Activated naive CD4-positive, alpha-beta T cell (primary cell): Measurements from ENCODE around the gene VANGL2.

ENCODE experiments used
- DNase-seq, 4 experiments: peaks; one replicate each; lab custom pipeline; 2025; lab: John Stamatoyannopoulos, UW

Gene VANGL2

DNA sequence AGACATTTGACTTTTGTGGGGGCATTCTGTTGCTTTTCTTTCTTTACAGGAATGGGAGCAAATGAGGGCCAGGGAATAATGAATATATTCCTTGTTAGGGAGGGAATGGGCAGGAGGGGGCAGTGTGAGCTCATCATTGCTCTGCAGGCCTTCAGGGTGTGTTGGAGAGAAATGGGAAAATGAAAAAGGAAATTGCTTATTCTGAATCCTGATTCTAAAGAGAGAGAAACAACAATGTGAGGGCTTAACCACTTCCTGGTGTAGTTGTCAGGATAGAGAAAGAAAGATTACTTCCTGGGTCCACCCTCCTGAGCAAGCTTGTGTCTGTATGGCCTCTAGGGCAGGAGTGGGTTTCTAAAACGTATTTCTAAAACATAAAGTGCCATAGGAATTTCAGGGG, 28.3 kb downstream of the VANGL2 start:
- peak in 1 of 4 experiments; percentile 6 for DNase-seq

DNA sequence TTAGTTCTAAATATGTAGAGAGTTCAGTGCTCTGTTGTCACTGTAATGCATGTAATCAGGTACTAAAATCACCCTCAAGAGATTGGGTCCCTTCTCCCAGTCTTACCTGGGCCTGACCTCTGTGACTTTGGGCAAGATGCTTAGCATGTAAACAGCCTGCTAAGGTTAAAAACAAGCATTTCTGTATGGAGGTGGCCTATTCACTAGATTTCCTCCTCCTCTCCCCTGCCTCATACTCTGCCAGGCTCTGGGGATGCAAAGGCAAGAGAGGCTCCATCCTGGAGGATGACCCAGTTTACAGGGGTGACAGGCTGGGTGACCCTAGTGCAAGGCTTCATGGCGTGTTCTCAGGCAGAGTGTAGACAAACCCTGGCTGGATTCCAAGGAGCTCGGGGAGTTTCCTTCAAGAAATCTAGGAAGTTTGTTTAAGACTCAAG, 28.8 kb downstream of the VANGL2 start:
- DNase-seq, result no peak

DNA sequence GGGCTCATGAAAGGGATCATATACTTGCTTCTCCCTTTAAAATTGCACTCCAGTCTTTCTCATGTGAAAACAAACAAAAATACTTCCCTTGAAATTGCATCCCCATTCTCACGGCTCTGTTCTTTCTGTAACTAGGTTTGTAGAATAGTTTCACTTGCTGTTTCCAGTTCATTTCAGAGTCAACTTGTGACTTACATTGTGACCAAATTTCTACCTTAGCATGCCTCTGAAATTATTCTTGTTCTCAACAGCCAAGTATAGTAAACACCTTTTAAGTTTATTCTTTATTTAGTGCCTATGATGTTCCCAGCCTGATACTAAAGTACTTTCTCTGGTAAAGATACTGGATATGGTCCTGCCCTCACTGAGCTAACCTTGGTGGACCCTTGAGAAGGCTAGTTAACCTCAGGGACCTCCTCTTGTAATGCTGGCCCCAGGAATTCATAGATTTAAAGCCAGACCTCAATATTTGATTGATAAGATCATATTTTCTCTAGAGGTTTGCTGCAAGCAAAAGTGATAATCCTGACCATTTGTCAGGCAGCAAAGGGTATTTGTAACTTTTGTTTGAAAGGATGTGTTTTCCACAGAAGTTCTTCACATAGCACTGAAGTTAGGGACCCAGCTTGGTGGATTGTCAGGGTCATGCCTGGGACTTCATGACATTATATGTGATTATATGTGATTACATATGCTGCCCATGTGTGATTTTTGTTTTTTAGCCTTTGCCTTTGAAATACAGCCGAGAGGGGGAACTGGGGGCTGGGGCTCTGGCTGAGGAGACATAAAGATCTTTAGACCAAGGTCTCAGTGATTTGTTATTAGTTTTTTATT, 29.6 kb downstream of the VANGL2 start:
- DNase-seq, result no peak

DNA sequence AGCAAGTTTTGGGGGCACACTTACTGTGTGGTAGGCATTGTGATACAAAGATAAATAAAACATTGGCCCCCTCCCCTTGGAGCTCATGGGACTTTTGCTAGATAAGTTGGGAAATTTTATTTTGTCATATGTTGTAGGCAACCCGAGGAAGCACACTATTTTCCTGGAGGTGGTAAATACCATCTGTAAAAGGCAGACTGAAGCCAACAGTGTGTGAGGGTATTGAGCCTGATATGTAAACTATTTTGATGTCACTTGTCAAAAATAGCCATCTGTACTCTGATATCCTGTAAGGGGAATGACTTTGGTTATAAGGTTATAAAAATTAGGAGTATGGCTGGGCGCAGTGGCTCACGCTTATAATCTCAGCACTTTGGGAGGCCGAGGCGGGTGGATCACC, 30.6 kb downstream of the VANGL2 start:
- no peak for DNase-seq

DNA sequence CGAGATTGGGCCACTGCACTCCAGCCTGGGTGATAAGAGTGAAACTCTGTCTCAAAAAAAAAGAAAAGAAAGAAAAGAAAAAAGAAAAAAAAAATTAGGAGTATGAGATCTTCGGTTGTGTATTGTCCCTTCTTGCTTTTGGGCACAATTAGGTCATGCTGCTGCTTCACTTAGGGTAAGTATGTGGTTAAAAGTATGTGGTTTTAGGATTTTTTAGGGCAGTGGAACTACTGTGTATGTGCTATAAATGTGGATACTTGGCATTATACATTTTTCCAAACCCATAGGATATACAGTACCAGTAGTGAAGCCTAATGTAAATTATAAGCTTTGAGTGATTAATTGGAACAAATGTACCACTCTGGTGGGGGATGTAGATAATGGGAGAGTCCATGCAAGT, 31.2 kb downstream of the VANGL2 start:
- DNase-seq, result no peak

DNA sequence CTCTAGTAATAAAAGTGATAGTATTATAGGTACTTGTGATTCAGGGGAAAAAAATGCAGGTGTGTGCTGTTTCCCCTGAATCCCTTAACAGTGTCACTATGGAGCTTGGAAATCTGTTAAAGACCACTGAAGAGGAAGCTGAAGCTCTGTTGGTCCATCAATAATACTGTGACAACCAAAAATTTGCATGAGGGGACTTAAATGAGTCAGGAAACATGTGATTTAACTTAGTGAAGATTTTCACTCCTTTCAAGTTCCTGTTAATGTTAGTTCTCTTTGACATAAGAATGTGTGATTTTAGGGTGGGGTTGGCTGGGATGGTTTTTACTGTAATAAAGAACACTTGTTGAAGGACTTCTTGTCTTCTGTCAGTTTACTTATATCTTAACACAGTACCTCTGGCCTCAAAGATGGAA, 32.0 kb downstream of the VANGL2 start:
- DNase-seq, result no peak

DNA sequence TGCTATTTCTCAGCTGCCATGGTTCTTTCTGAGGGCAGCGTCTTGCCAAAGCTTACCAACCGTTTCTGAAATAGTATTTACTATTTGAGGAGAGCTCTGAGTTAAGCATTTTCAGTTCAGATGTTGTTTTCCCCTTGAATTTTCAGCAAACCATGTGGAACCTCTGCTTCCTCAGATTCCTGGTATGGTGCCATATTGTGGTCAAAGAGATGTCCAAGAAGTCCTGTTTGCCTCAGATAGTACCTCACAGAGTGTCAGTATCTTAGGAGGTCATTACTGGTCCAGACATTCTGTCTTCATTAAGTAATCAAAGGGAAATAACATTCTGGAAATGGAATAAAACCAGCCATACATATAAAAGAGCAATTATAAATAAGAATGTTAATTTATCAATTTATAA, 36.6 kb downstream of the VANGL2 start:
- no peak for DNase-seq

DNA sequence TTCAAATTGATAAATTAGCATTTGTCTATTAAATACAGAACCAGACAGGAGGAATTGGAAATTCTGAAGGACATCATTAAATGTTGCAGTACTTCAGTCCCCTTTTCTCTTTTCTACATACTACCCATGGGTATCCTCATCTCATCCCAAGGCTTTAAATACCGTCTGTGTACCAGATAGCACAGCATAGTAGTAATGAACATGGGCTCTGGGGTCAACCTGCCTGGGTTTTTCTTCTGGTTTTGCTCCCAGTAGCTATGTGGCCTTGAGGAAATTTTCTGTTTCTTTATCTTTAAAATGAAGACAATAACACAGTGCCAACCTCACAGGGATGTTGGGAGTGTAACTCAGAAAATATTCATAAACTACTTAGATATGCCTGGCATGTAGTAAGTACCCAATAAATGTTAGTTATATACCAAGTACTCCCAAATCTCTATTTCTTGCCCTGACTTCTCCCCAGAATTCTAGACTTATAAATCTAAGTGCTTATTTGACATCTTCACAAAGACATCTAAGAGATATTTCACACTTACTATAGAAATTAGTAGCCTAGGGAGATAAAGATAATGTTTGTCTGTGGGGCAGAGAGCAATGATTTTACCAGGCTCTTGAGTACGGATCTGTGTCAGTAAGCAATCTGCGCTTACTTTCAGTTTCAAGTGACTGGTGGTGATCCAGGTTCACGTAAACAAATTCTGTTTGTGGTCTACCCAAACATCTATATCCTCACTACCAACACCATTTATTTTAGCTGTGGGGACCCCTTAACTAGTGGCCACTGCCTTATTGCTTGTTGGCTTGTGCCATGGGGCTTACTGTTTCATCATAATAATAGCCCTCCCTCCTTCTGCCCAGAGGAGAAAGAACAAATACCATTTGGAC, 37.3 kb downstream of the VANGL2 start:
- DNase-seq, result no peak

DNA sequence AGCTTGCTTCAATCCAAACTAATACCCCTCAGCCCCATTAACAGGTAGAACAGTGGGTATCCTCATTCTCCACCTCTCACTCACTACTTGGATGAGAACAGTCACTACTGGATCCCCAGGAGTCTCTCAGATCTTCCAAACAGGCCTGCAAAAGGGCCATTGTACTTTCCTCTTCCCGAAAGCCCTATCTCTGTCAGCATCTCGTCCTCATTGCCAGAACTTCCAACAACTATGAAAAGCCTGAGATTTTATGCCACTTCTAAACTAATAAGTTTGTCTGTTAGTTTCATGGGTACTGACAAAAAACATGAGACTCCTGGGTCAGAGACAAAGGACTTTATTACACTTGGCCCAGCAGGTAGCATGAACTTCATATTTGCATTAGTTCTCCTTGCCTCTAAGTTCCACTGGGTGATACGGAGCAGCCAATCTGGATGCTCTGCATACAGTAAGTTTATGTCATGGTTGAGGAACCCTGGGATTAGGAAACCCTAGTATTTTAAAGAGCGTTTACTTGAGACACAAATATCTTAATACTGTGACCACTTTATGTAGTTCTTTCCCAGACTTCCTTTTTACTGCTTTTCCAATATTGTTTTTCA, 38.1 kb downstream of the VANGL2 start:
- no peak for DNase-seq

DNA sequence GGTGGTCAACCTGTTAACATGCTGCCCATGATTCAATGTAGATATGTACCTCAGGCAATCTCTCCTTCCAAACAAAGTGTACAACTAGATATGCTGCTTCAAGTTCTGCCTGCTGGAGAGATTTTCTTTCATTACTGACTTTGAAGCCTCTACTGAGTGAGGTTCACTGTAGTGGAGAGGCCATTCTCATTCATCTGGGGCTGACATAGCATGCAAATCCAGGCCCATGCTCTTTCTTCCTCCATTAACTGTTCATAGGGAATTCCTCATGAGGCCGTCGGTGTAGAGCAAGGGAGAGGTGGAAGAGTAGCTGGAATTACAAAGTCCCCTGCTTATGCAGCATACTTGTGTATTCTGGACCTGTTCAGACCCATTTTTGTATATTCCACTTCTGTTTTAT, 38.6 kb downstream of the VANGL2 start:
- DNase-seq, result no peak

DNA sequence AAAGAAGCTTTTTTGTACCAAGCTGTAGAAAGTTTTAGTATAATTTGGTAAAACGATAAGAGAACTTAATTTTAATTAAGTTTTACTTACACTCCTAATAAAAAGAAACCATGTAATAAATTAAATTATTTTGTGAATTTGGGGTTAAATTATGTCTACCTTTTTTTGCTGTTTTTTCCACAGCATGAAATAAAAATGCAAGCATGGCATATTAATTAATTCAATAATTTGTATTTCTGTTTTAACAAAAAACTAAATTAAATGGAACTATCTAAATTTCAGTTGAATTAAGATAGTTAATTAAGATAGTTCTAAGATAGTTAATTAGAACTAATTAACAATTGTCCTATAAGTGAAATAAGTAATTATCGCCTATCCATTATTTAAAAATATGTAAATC, 39.4 kb downstream of the VANGL2 start:
- DNase-seq, result no peak

DNA sequence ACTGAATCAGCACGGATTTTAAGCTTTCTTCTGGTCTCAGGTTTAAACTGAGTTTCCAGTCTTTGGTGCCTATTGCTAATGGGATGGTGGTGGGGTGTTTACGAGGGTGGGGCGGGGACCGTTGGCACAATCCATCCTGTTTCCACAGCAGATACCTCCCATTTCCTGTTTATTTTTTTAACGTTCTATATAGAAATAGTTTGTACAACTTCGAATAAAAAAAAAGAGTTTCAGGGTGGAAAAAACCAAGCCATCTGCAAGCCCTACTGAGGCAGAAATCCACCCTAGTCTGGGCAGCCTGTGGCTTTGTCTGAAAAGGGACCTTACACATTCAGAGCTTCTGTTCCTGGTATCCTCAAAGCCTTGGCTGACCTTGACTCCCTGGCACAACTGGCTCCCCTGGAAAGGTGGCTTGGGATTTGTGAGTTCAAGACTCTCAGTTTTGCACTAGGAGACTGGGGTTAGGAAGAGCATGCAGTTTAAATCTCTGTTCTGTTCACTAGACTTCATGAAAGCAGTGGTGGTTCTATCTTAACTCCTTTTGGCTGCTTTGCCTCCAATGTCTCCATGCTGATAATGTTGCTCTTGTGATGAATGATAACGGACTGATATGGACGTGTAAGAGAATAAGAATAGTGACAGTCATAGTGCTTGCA, 46.7 kb downstream of the VANGL2 start:
- DNase-seq, result no peak

DNA sequence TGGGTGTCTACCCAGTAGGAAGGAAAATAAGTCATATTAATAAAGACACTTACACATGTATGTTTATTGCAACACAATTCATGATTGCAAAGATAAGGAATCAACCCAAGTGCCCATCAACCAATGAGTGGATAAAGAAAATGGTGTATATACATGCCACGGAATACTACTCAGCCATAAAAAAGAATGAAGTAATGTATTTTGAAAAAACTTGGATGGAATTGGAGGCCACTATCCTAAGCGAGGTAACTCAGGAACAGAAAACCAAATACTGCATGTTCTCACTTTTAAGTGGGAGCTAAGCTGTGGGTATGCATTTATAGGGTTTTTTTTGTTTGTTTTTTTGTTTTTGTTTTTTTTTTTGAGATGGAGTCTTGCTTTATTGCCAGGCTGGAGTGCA, 49.1 kb downstream of the VANGL2 start:
- no peak for DNase-seq

DNA sequence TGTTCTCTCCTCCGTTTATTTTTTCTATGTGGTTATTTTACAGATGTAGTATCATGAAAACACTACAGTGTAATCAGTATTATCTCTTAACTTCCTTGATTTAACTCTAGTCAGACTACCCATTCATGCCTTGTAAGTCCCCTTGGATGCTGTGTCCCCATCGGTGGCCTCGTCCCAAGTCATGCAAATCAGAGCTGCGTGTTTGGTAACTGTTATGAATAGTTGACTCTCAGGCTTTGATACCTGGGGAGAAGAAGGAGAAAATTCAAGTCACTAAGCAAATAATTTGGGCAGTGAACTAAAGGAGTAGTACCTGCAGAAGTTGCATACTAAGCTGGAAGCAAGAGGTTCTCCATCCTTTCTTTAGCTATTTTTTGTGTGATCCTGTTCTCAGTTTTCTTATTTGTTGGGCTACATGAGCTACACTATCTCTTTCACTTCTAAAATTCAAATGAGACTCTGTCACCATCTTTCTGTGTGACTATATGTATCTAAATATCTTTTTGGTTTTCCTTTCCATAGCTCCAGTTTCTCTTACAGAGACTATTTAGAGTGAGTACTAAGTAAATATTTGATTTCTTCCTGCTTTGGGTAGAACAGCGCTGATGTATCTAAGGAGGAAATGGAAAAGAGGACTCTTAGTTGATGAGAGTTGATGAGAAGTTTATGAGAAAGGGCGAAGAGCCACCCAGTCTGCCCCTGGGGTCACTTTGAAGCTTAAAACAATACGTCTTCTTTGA, 50.9 kb downstream of the VANGL2 start:
- DNase-seq, result no peak

DNA sequence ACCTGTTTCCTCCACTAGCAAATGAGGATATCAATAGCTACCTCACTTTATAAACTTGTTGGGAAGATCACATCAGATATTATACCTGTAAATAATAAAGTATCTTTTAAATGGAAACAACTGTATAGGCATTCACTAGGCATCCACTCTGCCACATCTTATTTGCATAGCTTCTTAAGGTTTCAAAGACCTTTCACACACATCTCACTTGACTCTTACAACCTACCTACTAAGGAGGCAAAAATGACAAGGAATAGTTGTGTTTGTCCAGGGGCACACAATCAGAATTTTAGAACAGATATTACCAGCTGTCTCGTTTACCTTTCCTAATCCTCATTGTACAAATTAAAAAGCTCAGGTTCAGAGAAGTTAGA, 51.5 kb downstream of the VANGL2 start:
- no peak for DNase-seq

DNA sequence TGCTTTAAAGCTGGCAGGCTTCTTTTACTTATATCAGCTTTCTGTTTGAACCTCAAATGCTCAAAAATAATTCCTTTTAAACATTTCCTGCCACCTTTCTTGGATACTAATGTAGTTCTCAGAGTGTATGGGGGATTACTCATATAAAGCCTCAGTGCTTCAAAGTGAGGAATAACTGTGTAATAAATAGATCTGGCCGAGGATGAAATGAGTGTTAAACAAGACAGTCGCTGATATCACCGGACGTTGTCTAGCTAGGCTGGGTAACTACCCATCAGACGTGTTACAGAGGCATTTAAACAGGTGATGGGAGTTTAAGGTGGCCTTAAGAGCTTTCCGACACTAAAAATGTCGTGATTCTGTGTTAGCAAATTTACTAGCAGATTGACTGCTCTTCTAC, 53.1 kb downstream of the VANGL2 start:
- no peak for DNase-seq

DNA sequence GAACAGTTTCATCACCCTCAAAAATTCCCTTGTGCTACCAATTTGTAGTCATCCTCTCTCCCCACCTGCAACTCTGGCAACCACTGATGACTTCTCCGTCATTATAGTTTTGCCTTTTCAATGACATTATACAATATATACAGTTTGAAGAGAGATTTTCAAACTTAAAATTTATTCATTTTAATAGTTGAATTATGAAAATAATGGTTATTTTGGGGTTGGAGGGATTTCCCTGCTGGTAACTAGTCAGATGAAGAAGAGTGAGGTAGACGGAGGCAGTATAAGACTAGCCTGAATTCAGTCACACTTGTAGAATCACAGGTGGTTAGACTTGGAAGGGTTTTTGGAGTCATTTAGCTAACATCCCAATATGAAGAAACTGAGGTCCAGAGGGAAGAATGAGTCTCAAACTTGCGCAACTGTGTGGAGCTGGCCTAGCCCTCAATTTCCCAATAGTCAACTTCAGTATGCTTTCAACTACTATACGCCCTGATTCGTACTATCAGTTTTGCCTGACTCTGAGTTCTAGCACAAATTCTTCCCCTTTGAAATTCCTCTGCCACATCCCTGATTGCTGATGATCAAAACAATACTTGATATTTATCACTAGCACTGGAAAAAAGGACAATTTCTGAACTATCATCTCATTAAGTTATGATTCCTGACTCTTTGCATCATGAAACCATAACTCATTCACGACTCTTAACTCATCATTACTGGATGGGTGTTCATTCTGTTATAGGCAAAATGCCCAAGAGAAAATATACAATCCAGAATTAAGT, 54.2 kb downstream of the VANGL2 start:
- DNase-seq, result no peak

DNA sequence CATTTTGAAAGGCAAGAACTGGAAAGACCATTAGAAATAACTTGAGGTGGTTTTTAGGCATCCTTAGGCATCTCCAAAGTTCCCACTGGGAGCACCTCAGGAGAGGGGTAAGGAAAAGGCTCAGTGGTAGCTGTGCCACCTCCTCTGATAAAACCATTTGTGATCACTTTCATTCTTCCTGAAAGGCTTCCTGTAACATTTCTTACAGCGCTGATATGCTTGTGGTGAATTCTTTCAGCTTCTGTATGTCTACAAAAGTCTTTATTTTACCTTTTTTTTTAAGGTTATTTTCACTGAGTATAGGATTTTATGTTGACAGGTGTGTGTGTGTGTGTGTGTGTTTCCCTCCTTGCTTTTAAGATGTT, 54.8 kb downstream of the VANGL2 start:
- no peak for DNase-seq

DNA sequence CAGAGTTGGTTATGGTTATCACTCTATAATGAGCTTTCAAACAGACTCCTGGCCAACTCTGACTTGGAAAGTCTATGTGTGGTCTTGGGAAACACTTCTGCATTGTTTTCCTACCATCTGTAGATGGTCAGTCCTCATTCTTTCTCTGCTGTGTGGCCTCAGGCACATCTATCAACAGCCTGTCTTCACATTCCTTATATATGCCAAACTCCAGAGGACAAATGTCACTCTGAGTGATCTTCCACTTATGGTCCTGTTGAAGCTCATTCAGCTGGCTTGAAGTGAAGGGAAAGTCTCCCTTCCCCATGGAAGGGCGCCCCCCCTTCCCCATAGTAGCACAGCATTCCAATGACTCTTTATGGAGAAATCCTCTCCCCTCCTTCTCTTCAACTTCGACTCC, 58.7 kb downstream of the VANGL2 start:
- DNase-seq, result no peak

DNA sequence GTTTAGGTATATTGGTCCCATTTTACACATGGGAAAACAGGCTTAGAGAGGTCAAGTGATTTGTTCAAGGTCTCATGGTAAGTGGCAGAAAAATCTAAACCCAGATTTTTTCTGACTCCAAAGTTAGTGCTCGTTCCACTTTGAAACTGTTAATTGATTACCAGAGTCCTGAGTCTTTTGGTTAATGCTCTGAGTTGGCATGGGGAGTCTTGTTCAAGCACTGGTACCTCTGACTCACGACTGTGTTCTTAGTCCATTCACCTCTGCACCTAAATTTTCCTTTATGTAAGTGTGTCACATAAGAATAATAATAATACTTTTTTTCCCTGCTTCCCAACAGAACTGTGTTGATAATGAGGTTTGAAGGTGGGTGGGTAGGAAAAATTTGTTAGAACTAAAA, 59.3 kb downstream of the VANGL2 start:
- DNase-seq, result no peak

DNA sequence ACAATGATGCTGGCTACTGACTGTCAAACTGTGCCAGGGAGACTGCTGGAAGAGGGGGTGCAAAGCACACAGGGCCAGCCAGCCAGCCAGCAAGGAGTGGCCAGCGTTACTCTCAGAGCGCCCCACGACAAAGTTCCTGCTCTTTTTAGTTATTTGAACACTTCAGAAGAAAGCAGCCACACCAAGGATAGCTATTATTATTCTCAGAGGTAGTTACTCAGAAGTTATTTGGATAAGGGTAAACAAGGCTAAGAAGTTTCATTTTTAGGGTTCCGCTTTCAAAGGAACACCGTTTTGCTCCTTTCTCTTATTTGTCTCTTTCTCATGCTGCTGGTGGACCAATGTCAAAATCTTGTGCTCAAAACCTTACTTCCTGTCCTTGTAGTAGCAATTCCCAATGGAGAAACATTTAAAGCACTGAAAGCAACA, 59.9 kb downstream of the VANGL2 start:
- DNase-seq, result no peak
